GM12872 (cell line): ENCODE results near the gene CDK6.

Source experiments
- TF ChIP-seq, protein P1 (sequence below): IDR thresholded peaks from 3 replicates; pipeline ENCODE4 v1.5.1; 2011; ENCODE audit warnings: low read depth, mild to moderate bottlenecking, low read length, moderate library complexity; ENCODE audit not compliant: insufficient read depth

CDK6 gene

DNA sequence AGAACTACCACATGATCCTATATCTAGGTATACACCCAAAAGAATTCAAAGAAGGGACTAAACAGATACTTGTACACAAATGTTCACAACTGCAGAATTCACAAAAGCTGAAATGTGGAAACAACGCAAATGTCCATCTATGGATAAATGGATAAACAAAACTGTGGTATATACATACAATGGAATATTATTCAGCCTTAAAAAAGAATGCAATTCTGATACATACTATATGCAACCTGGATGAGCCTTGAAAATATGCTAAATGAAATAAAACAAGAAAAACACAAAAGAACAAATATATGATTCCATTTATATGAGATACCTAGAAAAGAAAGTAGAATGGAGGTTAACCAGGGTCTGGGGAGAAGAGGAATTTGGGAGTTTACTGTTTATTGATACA is 253.4 kb downstream of the CDK6 start:
- TF ChIP-seq, protein P1, sequence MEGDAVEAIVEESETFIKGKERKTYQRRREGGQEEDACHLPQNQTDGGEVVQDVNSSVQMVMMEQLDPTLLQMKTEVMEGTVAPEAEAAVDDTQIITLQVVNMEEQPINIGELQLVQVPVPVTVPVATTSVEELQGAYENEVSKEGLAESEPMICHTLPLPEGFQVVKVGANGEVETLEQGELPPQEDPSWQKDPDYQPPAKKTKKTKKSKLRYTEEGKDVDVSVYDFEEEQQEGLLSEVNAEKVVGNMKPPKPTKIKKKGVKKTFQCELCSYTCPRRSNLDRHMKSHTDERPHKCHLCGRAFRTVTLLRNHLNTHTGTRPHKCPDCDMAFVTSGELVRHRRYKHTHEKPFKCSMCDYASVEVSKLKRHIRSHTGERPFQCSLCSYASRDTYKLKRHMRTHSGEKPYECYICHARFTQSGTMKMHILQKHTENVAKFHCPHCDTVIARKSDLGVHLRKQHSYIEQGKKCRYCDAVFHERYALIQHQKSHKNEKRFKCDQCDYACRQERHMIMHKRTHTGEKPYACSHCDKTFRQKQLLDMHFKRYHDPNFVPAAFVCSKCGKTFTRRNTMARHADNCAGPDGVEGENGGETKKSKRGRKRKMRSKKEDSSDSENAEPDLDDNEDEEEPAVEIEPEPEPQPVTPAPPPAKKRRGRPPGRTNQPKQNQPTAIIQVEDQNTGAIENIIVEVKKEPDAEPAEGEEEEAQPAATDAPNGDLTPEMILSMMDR, result no peak

DNA sequence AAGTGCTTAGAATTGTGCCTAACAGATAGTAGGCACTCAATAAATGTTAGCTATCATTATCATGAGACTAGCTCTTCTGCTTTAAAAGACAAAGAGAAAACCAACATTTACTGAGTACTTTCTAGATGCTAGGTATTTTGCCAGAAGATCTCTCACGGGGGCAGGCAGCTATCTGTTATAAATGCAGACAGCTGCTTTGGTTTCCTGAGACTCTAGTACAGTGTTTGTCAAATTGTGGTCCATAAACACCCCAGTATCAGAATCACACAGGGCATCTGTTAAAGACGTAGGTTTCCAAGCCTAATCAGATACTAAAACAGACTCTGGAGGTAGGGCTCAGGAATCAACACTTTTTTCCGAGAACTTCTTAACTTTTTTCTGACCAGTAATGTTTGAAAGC is 260.1 kb downstream of the CDK6 start:
- TF ChIP-seq, protein P1, result no peak

DNA sequence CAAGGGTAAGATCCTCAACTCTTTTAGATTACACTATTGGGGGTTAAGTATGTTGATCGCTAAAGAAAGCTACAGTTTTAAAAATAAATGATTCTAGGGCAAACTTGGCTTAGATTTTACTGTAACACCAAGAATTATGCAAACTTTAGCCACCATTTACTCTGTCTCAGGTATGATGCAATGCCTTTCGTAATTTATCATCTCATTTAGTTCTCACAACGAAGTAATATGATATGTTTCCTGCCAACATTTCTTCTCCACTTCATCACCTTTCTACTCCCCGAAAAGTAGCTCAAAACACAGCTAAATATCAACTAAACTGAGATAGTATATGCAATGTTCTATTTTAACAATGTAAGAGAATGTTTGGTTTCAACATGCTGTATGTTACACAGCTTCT is 267.2 kb downstream of the CDK6 start:
- TF ChIP-seq, protein P1, result no peak

DNA sequence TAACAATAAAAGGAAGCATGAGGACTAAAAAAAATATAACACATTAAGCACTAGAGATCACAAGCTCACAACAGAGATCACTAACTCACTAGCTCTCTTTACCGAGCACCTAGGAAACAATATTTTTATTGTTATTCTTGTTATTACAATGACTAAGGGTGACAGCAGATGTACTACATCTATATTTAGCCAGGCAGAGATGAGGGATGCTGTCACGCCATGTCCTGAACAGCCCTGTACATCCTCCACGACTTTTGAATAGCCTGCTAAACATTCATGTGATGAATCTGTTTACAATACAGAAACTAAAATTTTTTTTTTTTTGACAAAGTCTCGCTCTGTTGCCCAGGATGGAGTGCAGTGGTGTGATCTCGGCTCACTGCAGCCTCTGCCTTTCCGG is 268.9 kb downstream of the CDK6 start:
- TF ChIP-seq, protein P1, result no peak

DNA sequence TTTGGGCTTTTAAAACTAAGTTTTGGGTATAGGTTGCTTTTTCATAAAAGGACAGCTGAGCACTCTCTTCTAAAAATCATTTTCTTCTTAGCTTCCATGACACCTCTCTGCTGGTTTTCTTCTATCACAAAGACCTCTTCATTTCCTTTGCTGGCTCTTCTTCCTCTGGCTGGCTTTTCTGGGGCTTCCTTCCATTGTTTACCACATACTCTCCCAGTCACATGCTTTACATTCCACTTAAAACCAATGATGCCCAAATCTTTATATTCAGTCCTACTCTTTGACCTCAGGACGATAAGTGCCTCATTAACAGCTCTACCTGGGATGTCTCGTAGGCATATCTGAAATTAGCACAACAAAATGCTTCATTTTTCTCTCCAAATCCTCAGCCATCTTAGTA is 273.0 kb downstream of the CDK6 start:
- TF ChIP-seq, protein P1, result no peak

DNA sequence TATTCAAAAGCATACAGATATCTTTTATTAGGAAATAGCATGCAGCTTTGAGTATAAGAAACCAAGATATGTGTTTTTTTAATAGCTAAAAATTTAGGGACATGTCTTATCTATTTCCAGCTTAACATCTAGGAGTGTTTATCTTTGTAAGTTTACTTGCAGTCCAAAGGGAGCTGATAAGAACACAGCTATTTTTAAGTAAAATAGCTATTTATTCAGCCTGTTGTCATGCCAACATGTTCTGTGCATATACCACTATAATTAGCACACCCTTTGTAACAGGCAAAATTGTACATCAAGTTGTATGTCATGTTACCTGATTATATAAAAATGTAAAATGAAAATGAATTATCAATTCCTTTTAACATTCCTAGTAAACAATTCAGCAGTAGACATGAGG is 275.8 kb downstream of the CDK6 start:
- TF ChIP-seq, protein P1, result no peak

DNA sequence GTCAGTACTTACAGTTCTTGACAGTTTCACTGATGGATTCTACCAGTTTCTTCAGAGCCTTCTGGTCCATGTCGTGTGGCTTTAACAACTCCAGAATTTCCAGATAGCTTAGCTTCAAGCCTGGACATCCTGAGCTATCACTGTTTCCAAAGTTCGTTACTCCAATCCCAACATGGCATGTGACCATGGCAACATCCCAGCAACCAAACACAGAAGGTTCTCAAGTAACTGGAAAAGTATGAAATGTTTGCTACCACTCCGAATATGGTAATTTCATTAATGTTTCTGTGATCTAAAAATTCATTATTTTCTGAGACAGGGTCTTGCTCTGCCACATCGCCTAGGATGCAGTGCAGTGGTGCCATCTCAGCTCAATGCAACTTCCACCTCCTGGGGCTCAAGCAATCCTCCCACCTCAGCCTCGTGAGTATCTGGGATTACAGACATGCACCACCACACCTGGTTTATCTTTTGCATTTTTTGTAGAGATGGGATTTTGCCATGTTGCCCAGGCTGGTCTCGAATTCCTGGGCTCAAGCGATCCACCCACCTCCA is 278.5 kb downstream of the CDK6 start:
- TF ChIP-seq, protein P1, result no peak
